HL-60 (cell line): ENCODE results near the gene CLCN4.

ENCODE experiments used
- DNase-seq, 2 experiments: peaks; one replicate each; pipeline ENCODE4 v3.0.0-alpha.2; 2010 to 2020; ENCODE audit warnings: low read depth in 1 of 2, low spot score in 1 of 2
- H3K27ac ChIP-seq: fragments of 250-450 bp; sonication (Bioruptor Pico); replicated peaks from 2 replicates; pipeline ENCODE4 v1.5.1; 2020; ENCODE audit warnings: mild to moderate bottlenecking, moderate library complexity
- H3K27me3 ChIP-seq: fragments of 250-450 bp; sonication (Bioruptor Pico); 2 replicates; pipeline ENCODE4 v1.5.1; 2021; ENCODE audit warnings: mild to moderate bottlenecking, moderate library complexity; ENCODE audit not compliant: insufficient read depth, poor library complexity, severe bottlenecking
- H3K4me3 ChIP-seq: replicated peaks from 2 replicates; pipeline ENCODE4 v1.5.1; 2011; ENCODE audit warnings: mild to moderate bottlenecking, control low read depth, low read length; ENCODE audit not compliant: insufficient read depth
- GABPA ChIP-seq: IDR thresholded peaks from 2 replicates; pipeline ENCODE4 v1.6.1; 2012; ENCODE audit warnings: low read depth
- POLR2AphosphoS5 ChIP-seq: IDR thresholded peaks from 2 replicates; pipeline ENCODE4 v1.6.1; 2012; ENCODE audit warnings: low read depth
- SPI1 ChIP-seq: IDR thresholded peaks from 2 replicates; pipeline ENCODE4 v1.6.1; 2012; ENCODE audit warnings: low read depth, mild to moderate bottlenecking, borderline replicate concordance
- TF ChIP-seq, protein P1 (sequence below): IDR thresholded peaks from one replicate; pipeline ENCODE4 v1.5.1; 2011; ENCODE audit warnings: low read length, control low read depth, inconsistent platforms; ENCODE audit not compliant: insufficient read depth
- TF ChIP-seq, protein P2 (sequence below): IDR thresholded peaks from 2 replicates; pipeline ENCODE4 v1.6.1; 2012; ENCODE audit warnings: low read depth; ENCODE audit not compliant: insufficient replicate concordance

The CLCN4 gene

DNA sequence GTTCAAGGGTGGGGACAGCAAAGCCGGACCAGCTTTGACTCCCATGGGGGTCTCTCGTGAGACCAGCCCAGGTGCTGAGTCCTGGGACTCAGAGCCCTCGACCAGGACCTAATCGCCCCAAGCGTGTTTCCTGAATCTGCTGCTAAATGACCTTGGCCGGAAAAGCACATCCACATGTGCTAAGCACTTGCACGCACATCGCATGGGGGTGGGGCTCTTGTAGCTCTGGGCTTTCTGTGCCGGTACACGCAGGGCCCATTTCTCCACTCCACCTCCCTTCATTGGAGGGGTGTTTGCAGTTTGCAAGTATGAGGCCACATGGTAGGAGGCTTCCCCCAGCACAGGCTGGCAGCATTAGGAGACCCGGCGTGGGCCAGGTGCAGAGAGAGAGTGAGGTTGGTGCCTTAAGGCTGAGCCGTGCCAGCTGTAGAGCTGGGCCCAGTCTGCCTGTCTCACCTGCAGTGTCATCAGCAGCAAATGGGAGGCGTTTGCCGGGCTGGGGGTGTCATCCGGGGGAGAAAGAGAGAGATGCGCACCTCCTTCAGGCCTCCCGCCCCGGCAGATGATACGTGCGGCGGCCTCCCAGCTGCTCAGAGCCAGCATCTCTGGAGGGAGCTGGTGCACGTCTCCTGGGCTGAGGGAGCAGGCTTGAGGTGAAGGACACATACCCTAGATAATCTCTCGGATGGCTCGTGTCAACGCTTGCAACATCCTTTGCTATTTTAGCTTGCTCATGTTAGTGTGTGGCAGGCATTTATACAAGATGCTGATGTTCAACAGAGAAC, 45.2 kb upstream of the CLCN4 start:
- Histone ChIP-seq H3K27ac (no peak overlapping the region), H3K4me3 (no peak overlapping the region), H3K27me3 (peaks cover 6% of the 10 kb centered on the region)
- DNase-seq, result no peak
- no peak for TF ChIP-seq GABPA
- TF ChIP-seq, protein P1, sequence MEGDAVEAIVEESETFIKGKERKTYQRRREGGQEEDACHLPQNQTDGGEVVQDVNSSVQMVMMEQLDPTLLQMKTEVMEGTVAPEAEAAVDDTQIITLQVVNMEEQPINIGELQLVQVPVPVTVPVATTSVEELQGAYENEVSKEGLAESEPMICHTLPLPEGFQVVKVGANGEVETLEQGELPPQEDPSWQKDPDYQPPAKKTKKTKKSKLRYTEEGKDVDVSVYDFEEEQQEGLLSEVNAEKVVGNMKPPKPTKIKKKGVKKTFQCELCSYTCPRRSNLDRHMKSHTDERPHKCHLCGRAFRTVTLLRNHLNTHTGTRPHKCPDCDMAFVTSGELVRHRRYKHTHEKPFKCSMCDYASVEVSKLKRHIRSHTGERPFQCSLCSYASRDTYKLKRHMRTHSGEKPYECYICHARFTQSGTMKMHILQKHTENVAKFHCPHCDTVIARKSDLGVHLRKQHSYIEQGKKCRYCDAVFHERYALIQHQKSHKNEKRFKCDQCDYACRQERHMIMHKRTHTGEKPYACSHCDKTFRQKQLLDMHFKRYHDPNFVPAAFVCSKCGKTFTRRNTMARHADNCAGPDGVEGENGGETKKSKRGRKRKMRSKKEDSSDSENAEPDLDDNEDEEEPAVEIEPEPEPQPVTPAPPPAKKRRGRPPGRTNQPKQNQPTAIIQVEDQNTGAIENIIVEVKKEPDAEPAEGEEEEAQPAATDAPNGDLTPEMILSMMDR, result no peak
- TF ChIP-seq, protein P2, sequence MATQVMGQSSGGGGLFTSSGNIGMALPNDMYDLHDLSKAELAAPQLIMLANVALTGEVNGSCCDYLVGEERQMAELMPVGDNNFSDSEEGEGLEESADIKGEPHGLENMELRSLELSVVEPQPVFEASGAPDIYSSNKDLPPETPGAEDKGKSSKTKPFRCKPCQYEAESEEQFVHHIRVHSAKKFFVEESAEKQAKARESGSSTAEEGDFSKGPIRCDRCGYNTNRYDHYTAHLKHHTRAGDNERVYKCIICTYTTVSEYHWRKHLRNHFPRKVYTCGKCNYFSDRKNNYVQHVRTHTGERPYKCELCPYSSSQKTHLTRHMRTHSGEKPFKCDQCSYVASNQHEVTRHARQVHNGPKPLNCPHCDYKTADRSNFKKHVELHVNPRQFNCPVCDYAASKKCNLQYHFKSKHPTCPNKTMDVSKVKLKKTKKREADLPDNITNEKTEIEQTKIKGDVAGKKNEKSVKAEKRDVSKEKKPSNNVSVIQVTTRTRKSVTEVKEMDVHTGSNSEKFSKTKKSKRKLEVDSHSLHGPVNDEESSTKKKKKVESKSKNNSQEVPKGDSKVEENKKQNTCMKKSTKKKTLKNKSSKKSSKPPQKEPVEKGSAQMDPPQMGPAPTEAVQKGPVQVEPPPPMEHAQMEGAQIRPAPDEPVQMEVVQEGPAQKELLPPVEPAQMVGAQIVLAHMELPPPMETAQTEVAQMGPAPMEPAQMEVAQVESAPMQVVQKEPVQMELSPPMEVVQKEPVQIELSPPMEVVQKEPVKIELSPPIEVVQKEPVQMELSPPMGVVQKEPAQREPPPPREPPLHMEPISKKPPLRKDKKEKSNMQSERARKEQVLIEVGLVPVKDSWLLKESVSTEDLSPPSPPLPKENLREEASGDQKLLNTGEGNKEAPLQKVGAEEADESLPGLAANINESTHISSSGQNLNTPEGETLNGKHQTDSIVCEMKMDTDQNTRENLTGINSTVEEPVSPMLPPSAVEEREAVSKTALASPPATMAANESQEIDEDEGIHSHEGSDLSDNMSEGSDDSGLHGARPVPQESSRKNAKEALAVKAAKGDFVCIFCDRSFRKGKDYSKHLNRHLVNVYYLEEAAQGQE, result no peak
- TF ChIP-seq POLR2AphosphoS5, result no peak
- TF ChIP-seq SPI1, result no peak

DNA sequence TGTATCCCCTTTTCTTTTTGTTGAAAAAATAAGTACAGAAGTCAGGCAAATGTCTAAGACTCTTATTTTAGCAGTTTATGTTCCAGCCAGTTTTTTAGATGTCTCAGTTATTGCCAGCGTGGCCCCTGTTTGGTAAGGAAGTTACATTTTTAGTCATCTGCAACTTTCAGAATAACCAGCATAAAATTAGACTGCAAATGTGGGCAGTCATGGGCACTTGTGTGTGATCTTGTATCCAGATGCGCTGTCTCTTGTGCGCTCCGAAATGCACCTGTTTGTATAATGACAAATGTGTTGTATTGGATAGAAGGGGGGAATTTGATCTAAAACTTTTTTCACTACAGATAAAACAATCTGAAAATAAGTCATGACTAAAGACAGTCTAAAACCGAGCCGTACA, 44.3 kb upstream of the CLCN4 start:
- DNase-seq, result no peak
- TF ChIP-seq GABPA, result no peak
- TF ChIP-seq SPI1, result no peak
- TF ChIP-seq, protein P1, result no peak
- TF ChIP-seq, protein P2, result no peak
- no peak for TF ChIP-seq POLR2AphosphoS5
- Histone ChIP-seq H3K27ac (no peak overlapping the region), H3K27me3 (peaks cover 2% of the 10 kb centered on the region), H3K4me3 (no peak overlapping the region)

DNA sequence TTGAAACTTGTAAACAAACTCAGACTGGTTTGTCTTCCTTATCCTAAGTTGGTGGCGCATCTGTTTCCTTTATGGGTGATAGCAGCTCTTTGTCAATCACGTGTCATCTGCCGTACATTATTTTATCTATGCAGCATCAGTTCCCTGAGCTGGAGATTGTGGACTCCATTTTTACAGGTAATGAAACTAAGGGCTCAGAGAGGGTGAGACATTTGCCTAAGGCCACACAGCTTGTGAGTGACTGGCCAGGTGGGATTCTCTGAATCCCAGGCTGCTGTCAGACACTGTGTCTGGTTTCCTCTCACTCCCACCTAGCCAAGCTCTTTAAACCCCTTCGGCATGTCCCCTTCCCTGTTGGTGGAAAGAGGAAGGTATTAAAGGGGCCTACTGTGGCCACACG, 41.7 kb upstream of the CLCN4 start:
- Histone ChIP-seq H3K4me3 (no peak overlapping the region), H3K27me3 (no peaks in the 10 kb centered on the region), H3K27ac (no peak overlapping the region)
- no peak for DNase-seq
- TF ChIP-seq, protein P1, result no peak
- TF ChIP-seq, protein P2, result no peak
- TF ChIP-seq GABPA, result no peak
- no peak for TF ChIP-seq POLR2AphosphoS5
- TF ChIP-seq SPI1, result no peak
